ENCODE measurements around the gene AP2M1.

DNA sequence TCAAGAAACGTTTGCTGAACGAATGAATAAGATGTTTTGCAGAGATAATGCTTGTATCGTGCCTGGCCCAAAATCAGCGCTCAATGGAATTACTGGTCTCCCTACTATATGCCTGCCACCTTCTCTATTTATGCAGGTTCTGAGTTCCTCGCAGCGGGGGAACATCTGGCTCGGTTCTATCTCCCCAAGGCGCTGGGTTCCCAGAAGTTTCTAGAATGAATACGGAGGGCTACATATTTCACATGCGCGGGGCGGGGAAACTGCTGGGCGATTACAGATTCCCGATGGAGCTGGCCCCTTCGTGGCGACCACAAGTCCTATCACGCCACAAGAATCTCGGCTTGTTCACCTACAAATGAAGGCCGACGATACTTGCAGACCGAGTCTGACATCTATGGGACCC is 39.9 kb upstream of the AP2M1 start:
- TF ChIP-seq, protein P1, sequence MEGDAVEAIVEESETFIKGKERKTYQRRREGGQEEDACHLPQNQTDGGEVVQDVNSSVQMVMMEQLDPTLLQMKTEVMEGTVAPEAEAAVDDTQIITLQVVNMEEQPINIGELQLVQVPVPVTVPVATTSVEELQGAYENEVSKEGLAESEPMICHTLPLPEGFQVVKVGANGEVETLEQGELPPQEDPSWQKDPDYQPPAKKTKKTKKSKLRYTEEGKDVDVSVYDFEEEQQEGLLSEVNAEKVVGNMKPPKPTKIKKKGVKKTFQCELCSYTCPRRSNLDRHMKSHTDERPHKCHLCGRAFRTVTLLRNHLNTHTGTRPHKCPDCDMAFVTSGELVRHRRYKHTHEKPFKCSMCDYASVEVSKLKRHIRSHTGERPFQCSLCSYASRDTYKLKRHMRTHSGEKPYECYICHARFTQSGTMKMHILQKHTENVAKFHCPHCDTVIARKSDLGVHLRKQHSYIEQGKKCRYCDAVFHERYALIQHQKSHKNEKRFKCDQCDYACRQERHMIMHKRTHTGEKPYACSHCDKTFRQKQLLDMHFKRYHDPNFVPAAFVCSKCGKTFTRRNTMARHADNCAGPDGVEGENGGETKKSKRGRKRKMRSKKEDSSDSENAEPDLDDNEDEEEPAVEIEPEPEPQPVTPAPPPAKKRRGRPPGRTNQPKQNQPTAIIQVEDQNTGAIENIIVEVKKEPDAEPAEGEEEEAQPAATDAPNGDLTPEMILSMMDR (IDR thresholded peaks at IDR 0.05), result no peak
- TF ChIP-seq EZH2phosphoT487 (IDR thresholded peaks at IDR 0.05; ENCODE audit: borderline replicate concordance, low read depth) (no peak), GABPA (IDR thresholded peaks at IDR 0.05; ENCODE audit: low read depth) (no peak)

Measured in SK-N-SH (cell line).